Jurkat, Clone E6-1 (cell line): ENCODE results near the gene ZNF738. TPM values are rescaled to one million over a fixed set of nuclear protein-coding genes. Genes with fewer than 3 reads are reported as not detected.
"Not testable (repeated sequence)": the region's sequence is repeated elsewhere in the genome, so short reads cannot be mapped to it uniquely, and the experiment has no call there.

Source experiments
- DNase-seq: peaks from one replicate; pipeline ENCODE4 v3.0.0-alpha.2; 2011; ENCODE audit warnings: low read depth, low spot score
- H3K4me3 ChIP-seq: 2 replicates; pipeline ENCODE4 v1.5.1; 2011; ENCODE audit warnings: mild to moderate bottlenecking, low read length, control low read depth, moderate library complexity
- polyA plus RNA-seq: library from polyadenylated mRNA; unstranded; fragments of >200 nt; gene quantifications from one replicate; pipeline ENCODE4 v1.2.1, GENCODE V29; 2012; ENCODE audit warnings: missing spikeins; ENCODE audit not compliant: insufficient read length, insufficient read depth

ZNF738 gene
- 16.7 TPM for polyA plus RNA-seq

- no peak for DNase-seq
Observed at GRCh38 chr19:21358768-21359451, at the start of gene ZNF738. ZNF738 (plus strand) TSS chr19:21359000; CDS start chr19:21359141, 141 bp downstream.

GRCh38 chr19:21312807-21313206 lies 46.0 kb upstream of the ZNF738 start:
- H3K4me3 ChIP-seq, DNase-seq: not testable (repeated sequence)

More at GRCh38 chr19:21358768-21359451, at the start of gene ZNF738:
- H3K4me3 ChIP-seq: no peak within 1 kb of the TSS

GRCh38 chr19:21314676-21315075 lies 44.1 kb upstream of the ZNF738 start:
- H3K4me3 ChIP-seq: no peak overlapping the region
- DNase-seq: no peak

- H3K4me3 ChIP-seq: no peak overlapping the region
- DNase-seq: no peak
Observed at GRCh38 chr19:21317821-21318220, 41.0 kb upstream of the ZNF738 start.

- DNase-seq: no peak
Observed at GRCh38 chr19:21321134-21321533, 37.7 kb upstream of the ZNF738 start.

GRCh38 chr19:21321996-21322395 lies 36.8 kb upstream of the ZNF738 start:
- H3K4me3 ChIP-seq: no peak overlapping the region
- no peak for DNase-seq

More at GRCh38 chr19:21321134-21321533, 37.7 kb upstream of the ZNF738 start:
- H3K4me3 ChIP-seq: no peak overlapping the region

GRCh38 chr19:21322528-21322927 lies 36.3 kb upstream of the ZNF738 start:
- DNase-seq: no peak
- no peak overlapping the region for H3K4me3 ChIP-seq

GRCh38 chr19:21323000-21323399 lies 35.8 kb upstream of the ZNF738 start:
- no peak for DNase-seq

GRCh38 chr19:21326169-21326568 lies 32.6 kb upstream of the ZNF738 start:
- H3K4me3 ChIP-seq: no peak overlapping the region
- no peak for DNase-seq

More at GRCh38 chr19:21323000-21323399, 35.8 kb upstream of the ZNF738 start:
- H3K4me3 ChIP-seq: no peak overlapping the region

- peak overlapping the region; percentile 55 for H3K4me3 ChIP-seq
- peak; percentile 8 for DNase-seq
Observed at GRCh38 chr19:21328406-21328805, 30.4 kb upstream of the ZNF738 start.

GRCh38 chr19:21328885-21329605 lies 29.8 kb upstream of the ZNF738 start, which contains the start of gene ZNF708:
ZNF708 (minus strand) TSS chr19:21329410; CDS start chr19:21329212, 198 bp downstream.
- peak; percentile 74 for DNase-seq
- H3K4me3 ChIP-seq: peak within 1 kb of the TSS; percentile 55

- no peak overlapping the region for H3K4me3 ChIP-seq
- no peak for DNase-seq
Observed at GRCh38 chr19:21335721-21336120, 23.1 kb upstream of the ZNF738 start.

- not testable (repeated sequence) for DNase-seq, H3K4me3 ChIP-seq
Observed at GRCh38 chr19:21344841-21345240, 14.0 kb upstream of the ZNF738 start.

GRCh38 chr19:21352830-21353229 lies 6.0 kb upstream of the ZNF738 start:
- no peak for DNase-seq
- no peak overlapping the region for H3K4me3 ChIP-seq

- no peak overlapping the region for H3K4me3 ChIP-seq
- DNase-seq: no peak
Observed at GRCh38 chr19:21362291-21362690, 3.5 kb downstream of the ZNF738 start.

- DNase-seq: no peak
- H3K4me3 ChIP-seq: no peak overlapping the region
Observed at GRCh38 chr19:21383980-21384582, 25.3 kb downstream of the ZNF738 start.

GRCh38 chr19:21396121-21396520 lies 37.3 kb downstream of the ZNF738 start:
- H3K4me3 ChIP-seq: no peak overlapping the region

GRCh38 chr19:21396893-21397572 lies 38.2 kb downstream of the ZNF738 start, which contains the start of gene ZNF493:
ZNF493 (plus strand) TSS chr19:21397133; CDS start chr19:21397238, 105 bp downstream.
- DNase-seq: peak; percentile 11
- H3K4me3 ChIP-seq: peak within 1 kb of the TSS; percentile 17

More at GRCh38 chr19:21396121-21396520, 37.3 kb downstream of the ZNF738 start:
- no peak for DNase-seq

GRCh38 chr19:21398851-21399250 lies 40.1 kb downstream of the ZNF738 start:
- H3K4me3 ChIP-seq: no peak overlapping the region

More at GRCh38 chr19:21398851-21399250, 40.1 kb downstream of the ZNF738 start:
- no peak for DNase-seq
